RCC 7860 (cell line): ENCODE results near the gene ST8SIA5.
"Not testable (repeated sequence)": the region's sequence is repeated elsewhere in the genome, so short reads cannot be mapped to it uniquely, and the experiment has no call there.

Experiments
- DNase-seq: peaks from one replicate; pipeline ENCODE4 v3.0.0-alpha.2; 2015; ENCODE audit warnings: low spot score
- FAIRE-seq: peaks from 2 replicates; lab custom pipeline; 2012; peaks lifted over from hg19 to GRCh38; lab: Jason Lieb, UNC

The ST8SIA5 gene, protein sequence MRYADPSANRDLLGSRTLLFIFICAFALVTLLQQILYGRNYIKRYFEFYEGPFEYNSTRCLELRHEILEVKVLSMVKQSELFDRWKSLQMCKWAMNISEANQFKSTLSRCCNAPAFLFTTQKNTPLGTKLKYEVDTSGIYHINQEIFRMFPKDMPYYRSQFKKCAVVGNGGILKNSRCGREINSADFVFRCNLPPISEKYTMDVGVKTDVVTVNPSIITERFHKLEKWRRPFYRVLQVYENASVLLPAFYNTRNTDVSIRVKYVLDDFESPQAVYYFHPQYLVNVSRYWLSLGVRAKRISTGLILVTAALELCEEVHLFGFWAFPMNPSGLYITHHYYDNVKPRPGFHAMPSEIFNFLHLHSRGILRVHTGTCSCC

DNA sequence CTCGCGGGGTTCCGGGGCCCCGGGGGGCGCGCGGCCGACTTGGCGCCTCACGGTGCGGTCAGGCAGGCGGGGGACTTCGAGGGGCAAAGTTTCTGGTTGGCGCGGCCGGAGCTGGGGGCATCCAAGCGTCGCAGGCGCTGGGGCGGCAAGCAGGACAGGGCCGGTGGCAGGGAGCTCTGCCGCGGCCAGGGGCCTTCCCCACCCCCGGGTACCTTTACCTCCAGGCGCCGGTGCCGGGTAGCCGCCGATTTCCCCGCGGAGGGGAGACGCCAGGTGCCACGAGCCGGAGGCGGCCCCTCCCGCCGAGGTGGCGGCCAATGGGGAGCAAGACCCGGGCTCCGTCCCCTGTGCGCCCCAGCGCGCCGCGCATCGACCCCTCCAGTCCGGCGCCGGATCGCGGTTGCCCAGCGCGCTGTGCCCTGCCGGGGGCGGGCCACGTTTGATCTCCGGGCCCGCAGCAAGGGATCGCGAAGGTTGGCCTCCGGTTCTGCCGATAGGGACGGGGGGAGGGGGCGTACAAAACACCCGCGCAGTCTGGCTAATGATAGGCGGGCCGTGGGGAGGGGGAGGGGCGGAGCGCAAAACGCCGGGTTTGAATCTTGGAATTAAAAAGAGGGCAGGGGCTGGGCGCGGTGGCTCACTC, at the start of gene ST8SIA5:
TSS of gene ST8SIA5 (minus strand) at position 495 of the 643 bp plus-strand sequence. CDS start 545 bp downstream, outside the sequence.
- FAIRE-seq: no peak

DNA sequence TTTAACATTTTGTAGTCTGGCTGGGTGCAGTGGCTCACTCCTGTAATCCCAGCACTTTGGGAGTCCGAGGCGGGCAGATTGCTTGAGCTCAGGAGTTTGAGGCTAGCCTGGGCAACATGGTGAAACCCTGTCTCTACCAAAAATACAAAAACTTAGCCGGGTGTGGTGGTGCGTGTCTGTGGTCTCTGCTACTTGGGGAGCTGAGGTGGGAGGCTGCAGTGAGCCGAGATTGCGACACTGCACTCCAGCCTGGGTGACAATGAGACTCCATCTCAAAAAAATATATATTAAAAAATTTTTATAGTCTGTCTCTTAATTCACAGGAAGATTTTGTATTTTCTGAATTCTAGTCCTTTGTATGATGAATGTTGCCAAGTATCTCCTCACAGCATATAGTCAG, 39.1 kb upstream of the ST8SIA5 start:
- not testable (repeated sequence) for FAIRE-seq, DNase-seq

More for the DNA sequence above, at the start of gene ST8SIA5:
- no peak for DNase-seq

DNA sequence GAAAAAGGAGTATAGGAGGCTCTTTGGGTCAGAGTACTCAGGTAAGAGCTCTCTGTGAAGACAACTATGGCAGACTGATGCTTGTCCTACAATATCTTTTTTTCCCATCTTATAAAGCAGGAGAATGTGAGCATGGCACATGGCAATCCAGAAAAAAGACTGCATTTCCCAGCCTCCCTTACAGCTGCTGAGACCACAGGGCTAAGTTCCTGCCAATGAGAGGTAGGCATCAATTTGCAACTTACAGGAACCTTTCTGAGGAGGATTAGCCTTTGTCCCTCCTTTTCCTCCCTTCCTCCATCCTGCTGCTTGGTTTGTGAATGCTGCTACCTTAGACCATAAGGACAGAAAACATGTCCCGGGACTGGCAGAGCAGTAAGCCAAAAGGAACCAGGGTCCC, 37.8 kb upstream of the ST8SIA5 start:
- no peak for DNase-seq
- FAIRE-seq: no peak

DNA sequence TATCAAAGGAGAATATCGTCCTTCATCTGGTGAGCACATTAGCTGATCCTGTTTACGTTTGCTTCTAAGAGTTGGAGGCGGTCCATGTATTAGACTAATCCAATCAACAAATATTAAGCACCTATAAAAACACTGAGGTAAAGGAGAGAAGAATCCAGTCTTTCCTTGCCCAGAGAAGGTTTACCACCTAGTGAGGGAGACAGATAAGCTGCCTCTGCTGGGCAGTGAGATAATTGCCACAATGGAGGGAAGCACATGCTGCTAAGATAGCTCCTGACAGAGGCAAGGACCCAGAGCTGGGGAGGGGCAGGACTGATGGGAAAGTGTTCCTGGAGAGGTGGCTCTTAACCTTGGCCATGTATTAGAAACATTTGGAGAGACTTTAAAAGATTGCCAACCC, 36.7 kb upstream of the ST8SIA5 start:
- FAIRE-seq (no peak), DNase-seq (no peak)

DNA sequence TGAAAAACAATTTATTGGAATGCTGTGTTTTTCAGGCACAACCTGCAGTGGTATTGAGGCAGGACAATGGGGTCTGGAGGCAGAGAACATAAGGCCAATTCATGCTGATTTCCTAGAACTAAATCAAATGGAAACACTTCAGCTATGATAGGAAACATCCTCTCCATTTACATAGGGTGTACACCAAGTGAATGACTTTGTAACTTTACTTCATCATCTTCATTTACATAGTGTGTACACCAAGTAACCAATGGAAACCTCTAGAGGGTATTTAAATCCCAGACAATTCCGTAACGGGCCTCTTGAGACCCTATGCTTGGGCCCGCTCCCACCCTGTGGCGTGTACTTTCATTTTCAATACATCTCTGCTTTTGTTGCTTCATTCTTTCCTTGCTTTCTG, 32.2 kb upstream of the ST8SIA5 start:
- DNase-seq: no peak
- FAIRE-seq: no peak

DNA sequence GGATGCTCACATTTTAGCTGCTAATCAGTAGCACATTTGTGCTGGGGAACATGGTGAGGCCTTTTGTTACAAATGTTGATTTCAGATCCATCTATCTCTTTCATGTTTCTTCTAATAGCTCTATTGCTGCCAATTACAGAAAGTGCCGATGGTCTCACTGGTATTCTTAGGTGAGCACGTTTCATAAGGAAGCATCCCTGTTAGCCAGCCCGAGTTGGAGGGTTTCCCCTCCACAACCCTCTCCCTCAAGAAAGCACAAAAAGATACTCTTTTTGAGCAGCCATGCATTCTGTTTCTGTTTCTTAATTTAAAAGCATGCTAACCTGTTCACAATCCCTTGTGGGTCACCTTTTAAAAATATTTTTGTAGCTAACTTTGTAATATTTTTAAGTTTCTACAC, 30.8 kb upstream of the ST8SIA5 start:
- no peak for DNase-seq
- FAIRE-seq: no peak

DNA sequence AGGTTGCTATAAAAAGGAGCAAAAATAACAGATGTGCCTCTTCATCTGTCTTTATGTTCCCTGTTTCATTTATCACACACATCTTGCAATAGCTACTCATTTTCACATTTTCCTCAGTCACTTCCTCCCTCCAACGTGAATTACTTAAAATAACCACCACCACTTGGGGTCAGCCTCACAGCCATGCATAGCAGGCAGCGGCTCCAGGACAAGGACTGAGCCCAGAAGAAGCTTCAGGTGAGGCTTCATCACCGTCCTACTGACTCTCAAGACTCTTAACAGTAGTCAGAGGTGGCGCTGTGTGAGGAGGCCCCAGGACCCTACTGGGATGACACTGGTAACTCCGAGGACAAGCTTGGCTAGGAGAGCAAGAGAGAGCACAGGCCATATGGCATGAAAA, 15.5 kb upstream of the ST8SIA5 start:
- no peak for FAIRE-seq
- DNase-seq: no peak

DNA sequence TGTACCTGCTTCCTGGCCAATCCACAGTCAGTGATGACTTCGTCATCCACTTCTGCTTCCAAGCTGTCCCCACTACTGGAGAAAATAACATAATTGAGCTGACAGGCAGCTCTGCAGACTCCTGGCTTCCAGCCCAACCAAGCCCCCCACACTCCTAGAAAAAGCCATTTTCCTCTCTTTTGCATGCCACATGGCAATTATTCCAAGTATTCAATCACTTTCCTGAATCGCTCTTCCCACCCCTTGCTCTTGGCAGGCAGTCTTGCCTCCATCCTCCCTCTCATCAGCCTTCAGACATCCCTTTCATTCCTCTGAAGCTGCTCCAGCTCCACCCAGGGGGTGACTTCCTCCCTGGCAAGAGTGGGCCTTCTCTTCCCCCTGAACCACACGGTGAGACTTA, 14.3 kb upstream of the ST8SIA5 start:
- no peak for FAIRE-seq

DNA sequence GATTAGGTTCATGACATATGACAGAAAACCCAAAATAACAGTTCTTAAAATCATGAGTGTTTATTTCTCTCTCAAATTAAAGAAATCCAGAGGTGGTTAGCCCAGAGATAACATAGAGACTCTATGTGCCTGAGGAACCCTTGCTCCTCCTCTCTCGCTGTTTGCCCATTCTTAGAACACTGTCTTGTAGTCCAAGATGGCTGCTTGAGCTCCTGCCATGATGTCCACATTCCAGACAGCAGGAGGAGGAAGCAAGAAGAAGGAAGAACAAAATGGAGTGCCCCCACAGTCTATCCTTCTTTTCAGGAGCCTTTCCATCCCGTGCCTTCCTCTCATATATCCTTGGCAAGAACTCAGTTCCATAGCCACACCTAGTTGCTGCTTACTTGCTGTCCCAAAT, 13.9 kb upstream of the ST8SIA5 start:
- FAIRE-seq (no peak), DNase-seq (no peak)

More for the DNA sequence above, 14.3 kb upstream of the ST8SIA5 start:
- no peak for DNase-seq

DNA sequence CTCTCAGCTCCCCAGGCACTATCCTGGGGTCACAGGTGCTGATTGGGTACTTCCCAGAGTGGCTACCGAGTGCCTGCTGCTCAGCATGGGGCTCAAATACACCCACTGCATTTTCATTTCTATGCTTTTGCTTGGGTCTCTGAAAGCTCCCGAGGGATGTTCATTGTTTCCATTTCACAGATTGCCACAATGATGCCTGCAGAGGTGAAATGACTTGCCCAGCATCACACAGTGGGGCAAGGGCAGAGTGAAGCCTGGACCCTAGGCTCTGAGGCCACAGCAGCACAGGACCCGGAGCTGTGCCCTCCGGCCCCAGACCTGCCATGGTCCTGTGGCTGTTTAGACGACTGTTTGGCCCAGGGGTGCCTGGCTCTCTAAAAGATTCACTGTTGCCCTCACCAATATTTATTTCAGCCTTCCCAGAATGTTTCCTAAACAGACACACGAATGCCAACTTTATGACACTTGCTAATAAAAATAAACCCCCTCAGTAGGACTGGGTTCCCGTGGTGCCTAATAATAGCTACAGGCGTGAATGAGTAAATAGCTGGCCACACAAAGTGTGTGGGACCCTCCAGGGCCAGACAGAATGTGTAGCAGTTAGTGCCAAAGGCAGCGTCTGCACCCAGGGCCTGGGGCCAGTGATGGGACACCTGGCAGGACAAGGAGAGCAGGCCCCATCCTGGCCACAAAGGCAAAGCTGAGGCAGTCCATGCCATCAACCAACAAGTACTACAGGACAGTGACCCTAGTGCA, 11.5 kb upstream of the ST8SIA5 start:
- FAIRE-seq (no peak), DNase-seq (no peak)

DNA sequence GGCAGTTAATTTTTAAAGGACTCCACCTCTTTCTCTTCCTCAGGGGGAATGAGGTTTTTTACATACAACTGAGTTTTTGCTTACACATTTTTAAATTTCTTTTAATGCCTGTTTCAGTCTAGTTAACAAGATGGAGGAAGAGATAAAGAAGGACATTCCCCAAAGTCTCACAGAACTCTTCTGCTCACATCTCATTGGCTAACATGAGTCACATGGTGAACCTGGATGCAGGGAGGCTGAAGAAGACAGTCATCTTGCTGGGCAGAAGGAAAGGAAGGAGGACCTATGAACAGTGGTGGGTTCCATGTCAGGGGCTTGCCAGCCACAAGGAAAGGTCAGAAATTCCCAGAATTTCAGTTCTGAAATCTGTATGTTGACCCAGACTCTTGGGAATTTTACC, 10.4 kb upstream of the ST8SIA5 start:
- DNase-seq: no peak
- no peak for FAIRE-seq

DNA sequence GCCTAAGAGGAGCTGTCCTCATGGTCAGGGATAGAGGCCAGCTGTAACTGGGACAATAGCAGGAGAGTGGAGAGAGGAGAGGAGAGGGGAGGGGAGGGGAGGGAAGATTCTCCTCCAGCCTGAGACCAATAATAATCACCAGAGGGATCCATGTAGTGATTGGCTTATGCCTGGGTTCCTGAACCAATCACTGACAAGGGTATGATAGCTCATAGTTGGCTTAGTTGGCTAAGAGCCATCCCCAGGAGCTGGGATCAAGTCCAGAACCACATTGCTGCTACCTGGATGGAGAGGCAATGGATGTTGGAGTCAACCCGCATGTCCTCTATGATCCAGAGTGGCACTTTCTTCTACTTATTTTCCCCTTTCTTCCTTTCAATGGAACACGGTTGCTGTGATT, 7.7 kb upstream of the ST8SIA5 start:
- no peak for FAIRE-seq

DNA sequence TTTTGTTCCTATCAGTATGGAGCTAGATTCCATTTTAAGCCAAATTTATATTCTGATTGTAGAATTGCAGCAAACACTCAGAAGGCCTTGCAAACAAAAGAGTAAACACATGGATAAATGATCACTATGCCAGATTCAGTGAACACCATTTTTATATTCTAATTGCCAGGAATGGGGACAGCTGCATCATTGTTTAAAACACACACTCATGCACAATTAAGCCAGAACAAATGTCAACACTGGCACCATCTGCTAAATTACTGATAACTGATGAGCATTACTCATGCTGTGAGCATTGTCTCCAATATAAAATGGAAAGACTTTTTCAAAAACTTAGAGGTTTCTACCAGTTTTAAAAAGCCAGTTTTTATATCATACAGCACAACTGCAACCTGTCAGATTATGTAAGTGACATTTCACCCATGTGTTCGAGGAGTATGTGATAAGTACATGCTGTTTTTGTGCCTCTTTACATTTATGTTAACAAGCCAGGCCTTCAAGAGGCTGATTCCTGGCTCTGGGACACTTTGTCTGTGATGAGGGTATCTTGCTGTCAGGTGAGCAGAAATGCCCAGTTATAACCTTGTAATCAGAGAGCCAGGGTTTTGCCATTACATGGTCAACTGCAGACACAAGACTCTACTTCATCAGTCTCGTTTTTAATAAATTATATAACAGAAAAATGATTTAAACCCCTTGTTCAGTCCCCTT, 4.4 kb upstream of the ST8SIA5 start:
- no peak for FAIRE-seq
- DNase-seq: no peak

More for the DNA sequence above, 7.7 kb upstream of the ST8SIA5 start:
- DNase-seq: no peak

DNA sequence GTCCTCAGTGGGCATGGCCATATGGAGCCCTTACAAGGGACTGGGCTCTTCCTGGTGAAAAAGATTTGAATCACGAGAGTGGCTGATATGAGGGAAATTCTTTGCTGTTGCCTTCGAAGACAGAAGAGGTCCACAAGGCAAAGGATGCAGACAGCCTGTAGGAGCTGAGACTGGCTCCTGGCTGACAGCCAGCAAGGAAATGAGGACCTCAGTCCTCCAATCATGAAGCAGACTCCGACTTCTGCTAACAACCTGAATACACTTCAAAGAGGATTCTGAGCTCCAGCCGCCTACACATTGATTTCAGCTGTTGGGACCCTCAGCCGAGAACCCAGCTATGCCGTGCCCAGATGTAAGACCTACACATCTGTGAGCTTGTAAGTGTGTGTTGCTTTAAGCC, 3.0 kb upstream of the ST8SIA5 start:
- DNase-seq (no peak), FAIRE-seq (no peak)

DNA sequence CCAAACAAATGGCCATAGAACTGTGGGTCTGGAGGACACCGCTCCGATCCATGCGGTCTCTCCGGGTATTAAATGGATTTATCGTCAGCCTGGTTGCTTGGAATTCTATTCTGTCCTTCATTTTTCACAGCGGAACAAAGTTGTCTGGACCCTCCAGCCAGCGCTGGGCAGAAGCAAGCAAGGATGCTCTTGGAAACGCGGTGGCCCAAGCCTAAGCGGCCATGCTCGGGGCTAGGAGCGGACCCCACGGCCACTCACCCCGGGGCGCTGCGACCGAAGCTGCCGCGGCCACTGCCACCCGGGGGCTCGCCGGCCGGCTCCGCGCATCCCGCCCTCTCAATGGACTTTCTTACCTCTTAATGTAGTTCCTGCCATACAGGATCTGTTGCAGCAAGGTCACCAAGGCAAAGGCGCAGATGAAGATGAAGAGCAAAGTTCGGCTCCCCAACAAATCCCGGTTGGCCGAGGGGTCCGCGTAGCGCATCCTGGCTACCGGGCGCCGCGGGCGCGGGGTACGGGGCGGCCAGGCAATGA, 761 bp downstream of the ST8SIA5 start:
- FAIRE-seq: no peak

DNA sequence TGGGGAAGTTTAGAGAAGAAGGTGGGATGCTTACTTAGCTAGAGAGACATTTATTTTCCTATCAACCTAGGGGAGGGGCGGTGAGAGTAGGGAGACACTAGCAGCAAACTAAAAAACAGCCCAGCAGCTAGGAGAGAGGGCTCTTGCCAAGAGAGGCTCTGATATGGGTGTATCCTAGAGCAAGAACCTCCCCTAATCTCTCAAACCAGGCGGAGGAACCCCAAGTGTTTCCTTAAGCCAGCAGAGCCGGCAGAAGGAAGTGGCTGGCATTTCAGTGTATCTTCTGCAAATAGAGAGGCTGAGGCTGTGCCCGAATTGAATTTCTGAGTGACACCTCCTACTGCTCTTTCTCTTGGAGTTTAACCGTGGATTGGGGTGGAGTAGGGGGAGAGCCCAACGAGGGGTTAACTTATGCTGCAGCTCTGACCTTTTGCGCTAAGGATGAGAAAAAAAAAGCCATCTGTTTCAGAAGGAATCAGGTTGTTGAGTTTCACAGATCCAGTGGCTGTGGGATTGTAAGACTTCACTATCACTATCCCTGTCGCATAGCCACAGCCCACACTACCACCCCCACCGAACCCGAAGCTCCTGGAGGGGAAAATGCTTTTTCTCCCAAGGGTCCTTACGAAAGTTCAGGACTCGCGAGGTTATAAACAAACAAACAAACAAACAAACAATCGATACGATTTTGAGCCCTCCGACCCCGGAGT, 1.4 kb downstream of the ST8SIA5 start:
- DNase-seq: no peak
- FAIRE-seq: no peak

More for the DNA sequence above, 761 bp downstream of the ST8SIA5 start:
- DNase-seq: no peak

DNA sequence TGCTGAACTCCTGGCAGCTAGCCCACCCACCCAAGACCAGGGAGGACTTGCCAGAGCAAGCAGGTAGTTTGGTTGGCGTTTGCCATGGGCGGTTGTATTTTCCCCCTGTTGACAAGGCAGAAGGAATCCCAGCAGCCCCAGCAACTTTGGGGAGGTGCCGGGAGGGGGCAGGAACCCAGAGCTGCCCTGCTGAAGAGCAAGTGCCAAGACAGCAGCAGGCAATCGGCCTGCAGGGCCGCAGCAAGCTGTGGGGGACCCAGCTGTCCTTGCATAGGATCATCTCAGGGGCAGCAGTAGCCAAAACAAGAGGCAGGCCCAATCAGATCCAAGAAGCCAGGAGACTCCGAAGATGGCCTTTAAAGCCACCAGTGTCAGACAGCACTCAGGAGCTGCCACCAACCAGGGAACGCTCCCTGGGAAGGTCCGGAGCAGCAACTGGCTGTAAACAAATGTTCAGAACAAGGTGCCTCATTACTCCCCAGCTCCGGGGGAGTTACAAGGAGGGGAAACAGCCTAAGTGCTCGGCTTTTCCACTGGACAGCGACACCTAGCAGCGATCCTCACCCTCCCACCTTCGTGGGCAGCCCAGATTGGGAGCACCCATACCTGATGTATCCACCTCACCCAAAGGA, 2.1 kb downstream of the ST8SIA5 start:
- DNase-seq (no peak), FAIRE-seq (no peak)

DNA sequence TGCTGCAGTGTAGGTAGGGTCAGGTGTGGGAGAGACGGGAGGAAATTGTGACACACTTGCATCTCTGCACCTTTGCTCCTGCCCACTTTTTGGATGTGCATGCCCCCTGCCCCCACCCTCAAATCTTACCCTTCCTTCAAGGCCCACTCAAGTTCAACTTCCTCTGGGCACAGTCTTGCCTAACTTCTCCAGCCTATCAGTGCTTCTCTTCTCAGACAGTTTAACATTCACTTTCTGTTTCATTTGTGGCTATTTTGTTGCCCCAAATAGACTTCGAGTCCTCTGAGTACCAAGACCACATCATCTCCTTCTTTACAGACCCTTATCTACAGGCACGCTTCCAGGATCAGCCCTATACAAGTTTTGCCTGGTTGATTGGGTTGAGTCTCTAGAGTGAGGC, 2.7 kb downstream of the ST8SIA5 start:
- DNase-seq (no peak), FAIRE-seq (no peak)

DNA sequence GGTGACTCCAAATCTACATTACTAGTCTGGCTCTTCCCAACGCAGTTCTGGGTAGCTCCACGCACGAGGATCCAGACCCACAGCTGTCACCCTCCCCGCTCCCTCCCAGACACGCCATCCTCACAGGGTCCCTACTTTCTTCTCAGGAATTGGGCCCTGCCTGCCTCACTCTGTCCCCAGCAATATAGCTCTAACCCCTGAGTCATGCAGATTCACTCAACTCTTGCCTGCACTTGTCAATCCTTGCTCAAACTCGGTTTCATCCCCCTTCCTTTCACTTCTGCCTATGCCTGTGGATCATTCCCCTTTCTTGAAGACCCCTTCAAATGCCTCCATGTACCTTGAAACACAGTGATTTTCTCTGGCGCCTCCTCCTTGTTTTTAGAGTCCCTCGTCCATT, 5.0 kb downstream of the ST8SIA5 start:
- FAIRE-seq (no peak), DNase-seq (no peak)

DNA sequence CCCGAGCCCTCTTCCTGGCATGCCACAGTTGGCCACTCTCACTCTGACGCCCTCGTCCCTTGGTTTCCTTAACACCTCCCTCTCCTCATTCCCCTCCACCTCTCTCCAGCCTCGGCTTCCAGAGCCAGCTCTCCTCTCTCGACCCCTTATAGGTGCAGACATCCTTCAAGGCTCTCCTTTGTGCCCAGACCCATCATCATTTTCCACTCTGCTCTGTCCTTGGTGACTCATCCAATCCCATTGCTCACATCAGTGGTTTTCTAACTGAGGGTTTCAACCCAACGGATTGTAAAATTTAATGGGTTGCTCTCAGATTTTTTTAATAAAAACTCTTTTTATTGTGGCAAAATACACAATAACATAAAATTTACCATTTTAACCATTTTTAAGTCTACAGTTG, 6.2 kb downstream of the ST8SIA5 start:
- no peak for FAIRE-seq
- no peak for DNase-seq
